ENCODE results near the gene AFF3. TPM values are rescaled to one million over a fixed set of nuclear protein-coding genes. Genes with fewer than 3 reads are reported as not detected.
"Not testable (repeated sequence)": the region's sequence is repeated elsewhere in the genome, so short reads cannot be mapped to it uniquely, and the experiment has no call there.

AFF3 gene
- total and polyA plus RNA-seq, 2 of the 13 experiments (the other 11 are each of a cell fraction or from before 2014, with no cell fraction given) = not detected

- BruUV-seq (replicated peaks); H4K20me1 ChIP-seq (ENCODE audit: insufficient read depth, low read length); H3K27me3 ChIP-seq (ENCODE audit: control insufficient read depth in 1 of 2, insufficient read depth in 2 of 2, low read length in 2 of 2); H3K9me3 ChIP-seq (ENCODE audit: low read length); H3K27ac ChIP-seq (ENCODE audit: extremely low read length, insufficient read depth, low read length); CTCF ChIA-PET (ENCODE audit: low intra/inter-chr PET ratio, low total read pairs); H2AFZ ChIP-seq (ENCODE audit: low read length); in situ Hi-C loops (cut with HindIII; ENCODE audit: extremely low pct_ligation_motif_present, low pct_unique_long_range_greater_than_20kb); H3K4me1 ChIP-seq (ENCODE audit: insufficient read depth, low read length); intact Hi-C loops (cut with micrococcal nuclease; ENCODE audit: unreplicated experiment); POLR2A ChIA-PET; H3K4me3 ChIP-seq (replicated peaks in 1 of 3; ENCODE audit: insufficient read depth in 1 of 3, low read depth in 2 of 3, low read length in 3 of 3); DNase-seq (ENCODE audit: low spot score); H3K4me2 ChIP-seq (ENCODE audit: low read depth, low read length); H3K79me2 ChIP-seq (ENCODE audit: insufficient read depth, low read length); ATAC-seq; FAIRE-seq; H3K9ac ChIP-seq (ENCODE audit: insufficient read depth, low read depth, low read length); H3K36me3 ChIP-seq (replicated peaks in 1 of 2; ENCODE audit: control insufficient read depth in 1 of 2, insufficient read depth in 2 of 2, low read length in 2 of 2): not testable (repeated sequence)
- 24% methylated on average over 7 of the region's 7 CpGs for WGBS (ENCODE audit: low lambda C conversion rate)
These were observed 214.6 kb downstream of the AFF3 start for GRCh38 chr2:99927690-99928207.

- ChIA-PET POLR2A (no interaction called here), CTCF (ENCODE audit: low intra/inter-chr PET ratio, low total read pairs) (no interaction called here)
- H3K79me2 ChIP-seq (ENCODE audit: insufficient read depth, low read length) = no peaks in the 10 kb centered on the region
- no peak for TF ChIP-seq THRA (CRISPR knock-in tag; IDR thresholded peaks at IDR 0.05; ENCODE audit: borderline replicate concordance)
- no peak for TF ChIP-seq HOXA3 (CRISPR knock-in tag; IDR thresholded peaks at IDR 0.05)
- TF ChIP-seq ZNF24 (IDR thresholded peaks at IDR 0.05) = no peak
- no peak for TF ChIP-seq POLR2A (IDR thresholded peaks at IDR 0.05; ENCODE audit: insufficient read depth in 1 of 2, low read depth in 2 of 2, low read length in 2 of 2)
- TF ChIP-seq MIER3 (CRISPR knock-in tag; IDR thresholded peaks at IDR 0.05; ENCODE audit: borderline replicate concordance) = no peak
- no peak for TF ChIP-seq KDM5A (IDR thresholded peaks at IDR 0.05; ENCODE audit: borderline replicate concordance, low read length)
- no peak for TF ChIP-seq SIX1 (CRISPR knock-in tag; IDR thresholded peaks at IDR 0.05; ENCODE audit: borderline replicate concordance)
- H3K4me2 ChIP-seq (ENCODE audit: low read depth, low read length) = no peak overlapping the region
- H3K9me3 ChIP-seq (ENCODE audit: low read length) = no peaks in the 10 kb centered on the region
- FAIRE-seq (no peak), ATAC-seq (no peak), DNase-seq (ENCODE audit: low spot score) (no peak)
- H3K4me3 ChIP-seq (replicated peaks in 1 of 3; ENCODE audit: insufficient read depth in 1 of 3, low read depth in 2 of 3, low read length in 3 of 3) = no peak overlapping the region
- no TSS peak for BruUV-seq (replicated peaks)
- H4K20me1 ChIP-seq (ENCODE audit: insufficient read depth, low read length) = no peaks in the 10 kb centered on the region
- H3K4me1 ChIP-seq (ENCODE audit: insufficient read depth, low read length) = no peaks in the 10 kb centered on the region
- no peak overlapping the region for H3K27ac ChIP-seq (ENCODE audit: extremely low read length, insufficient read depth, low read length)
- H3K9ac ChIP-seq (ENCODE audit: insufficient read depth, low read depth, low read length) = no peak overlapping the region
- H3K27me3 ChIP-seq (ENCODE audit: control insufficient read depth in 1 of 2, insufficient read depth in 2 of 2, low read length in 2 of 2) = no peaks in the 10 kb centered on the region
- intact Hi-C loops (cut with micrococcal nuclease; ENCODE audit: unreplicated experiment) (no loop called here), in situ Hi-C loops (cut with HindIII; ENCODE audit: extremely low pct_ligation_motif_present, low pct_unique_long_range_greater_than_20kb) (no loop called here)
- H3K36me3 ChIP-seq (replicated peaks in 1 of 2; ENCODE audit: control insufficient read depth in 1 of 2, insufficient read depth in 2 of 2, low read length in 2 of 2) = no peaks in the 10 kb centered on the region
- H2AFZ ChIP-seq (ENCODE audit: low read length) = no peak overlapping the region
These were observed 215.4 kb downstream of the AFF3 start for GRCh38 chr2:99926986-99927385.

Data from HepG2 (cell line).